ENCODE data around the gene CCL25. TPM values are rescaled to one million over a fixed set of nuclear protein-coding genes. Genes with fewer than 3 reads are reported as not detected.

The CCL25 gene
- total RNA-seq, 1 experiment from 2014 or later = not detected

DNA sequence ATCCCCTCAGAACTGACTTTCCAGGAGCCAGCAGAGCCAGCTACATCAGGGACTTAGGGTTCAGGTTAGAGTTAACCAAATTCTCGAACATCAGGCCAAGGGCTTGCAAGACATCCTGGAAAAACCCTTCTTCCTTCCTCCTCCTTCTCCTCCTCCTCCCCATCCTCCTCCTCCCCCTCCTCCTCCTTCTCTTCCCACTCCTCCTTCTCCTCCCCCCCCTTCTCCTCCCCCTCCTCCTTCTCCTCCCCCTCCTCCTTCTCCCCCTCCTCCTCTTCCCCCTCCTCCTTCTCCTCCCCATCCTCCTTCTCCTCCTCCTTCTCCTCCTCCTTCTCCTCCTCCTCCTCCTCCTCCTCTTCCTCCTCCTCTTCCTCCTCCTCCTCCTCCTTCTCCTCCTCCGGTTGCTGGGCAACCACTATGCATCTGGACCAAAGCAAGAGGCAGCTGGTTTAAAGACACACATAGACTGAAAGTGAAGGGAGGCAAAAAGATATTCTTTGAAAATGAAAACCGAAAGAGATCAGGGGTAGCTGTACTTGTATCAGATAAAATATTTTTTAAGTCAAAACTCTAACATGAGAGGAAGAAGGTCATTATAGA lies 5.9 kb upstream of the CCL25 start:
- H4K20me1 ChIP-seq (ENCODE audit: insufficient read depth) = no peaks in the 10 kb centered on the region
- ChIA-PET POLR2A (no interaction called here), CTCF (no interaction called here), RAD21 (ENCODE audit: low non-redundant PET in 1 of 2, low total read pairs in 2 of 2, uncharacterized antibody in 2 of 2, unreplicated experiment in 2 of 2) (no interaction called here)
- no peak for DNase-seq (ENCODE audit: low read depth, low spot score)
- BruUV-seq (replicated peaks) = no TSS peak
- H3K9ac ChIP-seq (ENCODE audit: low read length) = no peak overlapping the region
- H2AFZ ChIP-seq (ENCODE audit: low read depth, low read length, poor library complexity, severe bottlenecking) = no peak overlapping the region
- intact Hi-C loops (cut with micrococcal nuclease) = no loop called here
- no peaks in the 10 kb centered on the region for H3K79me2 ChIP-seq (ENCODE audit: insufficient read depth, low read length)
- H3K36me3 ChIP-seq (ENCODE audit: control insufficient read depth in 1 of 2, insufficient read depth in 2 of 2, low read length in 2 of 2) = no peaks in the 10 kb centered on the region
- TF ChIP-seq, protein P1, sequence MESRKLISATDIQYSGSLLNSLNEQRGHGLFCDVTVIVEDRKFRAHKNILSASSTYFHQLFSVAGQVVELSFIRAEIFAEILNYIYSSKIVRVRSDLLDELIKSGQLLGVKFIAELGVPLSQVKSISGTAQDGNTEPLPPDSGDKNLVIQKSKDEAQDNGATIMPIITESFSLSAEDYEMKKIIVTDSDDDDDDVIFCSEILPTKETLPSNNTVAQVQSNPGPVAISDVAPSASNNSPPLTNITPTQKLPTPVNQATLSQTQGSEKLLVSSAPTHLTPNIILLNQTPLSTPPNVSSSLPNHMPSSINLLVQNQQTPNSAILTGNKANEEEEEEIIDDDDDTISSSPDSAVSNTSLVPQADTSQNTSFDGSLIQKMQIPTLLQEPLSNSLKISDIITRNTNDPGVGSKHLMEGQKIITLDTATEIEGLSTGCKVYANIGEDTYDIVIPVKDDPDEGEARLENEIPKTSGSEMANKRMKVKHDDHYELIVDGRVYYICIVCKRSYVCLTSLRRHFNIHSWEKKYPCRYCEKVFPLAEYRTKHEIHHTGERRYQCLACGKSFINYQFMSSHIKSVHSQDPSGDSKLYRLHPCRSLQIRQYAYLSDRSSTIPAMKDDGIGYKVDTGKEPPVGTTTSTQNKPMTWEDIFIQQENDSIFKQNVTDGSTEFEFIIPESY (IDR thresholded peaks at IDR 0.05; ENCODE audit: extremely low read depth, insufficient replicate concordance, low read length) = no peak
- TF ChIP-seq, protein P2, sequence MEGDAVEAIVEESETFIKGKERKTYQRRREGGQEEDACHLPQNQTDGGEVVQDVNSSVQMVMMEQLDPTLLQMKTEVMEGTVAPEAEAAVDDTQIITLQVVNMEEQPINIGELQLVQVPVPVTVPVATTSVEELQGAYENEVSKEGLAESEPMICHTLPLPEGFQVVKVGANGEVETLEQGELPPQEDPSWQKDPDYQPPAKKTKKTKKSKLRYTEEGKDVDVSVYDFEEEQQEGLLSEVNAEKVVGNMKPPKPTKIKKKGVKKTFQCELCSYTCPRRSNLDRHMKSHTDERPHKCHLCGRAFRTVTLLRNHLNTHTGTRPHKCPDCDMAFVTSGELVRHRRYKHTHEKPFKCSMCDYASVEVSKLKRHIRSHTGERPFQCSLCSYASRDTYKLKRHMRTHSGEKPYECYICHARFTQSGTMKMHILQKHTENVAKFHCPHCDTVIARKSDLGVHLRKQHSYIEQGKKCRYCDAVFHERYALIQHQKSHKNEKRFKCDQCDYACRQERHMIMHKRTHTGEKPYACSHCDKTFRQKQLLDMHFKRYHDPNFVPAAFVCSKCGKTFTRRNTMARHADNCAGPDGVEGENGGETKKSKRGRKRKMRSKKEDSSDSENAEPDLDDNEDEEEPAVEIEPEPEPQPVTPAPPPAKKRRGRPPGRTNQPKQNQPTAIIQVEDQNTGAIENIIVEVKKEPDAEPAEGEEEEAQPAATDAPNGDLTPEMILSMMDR (IDR thresholded peaks at IDR 0.05 in 2 of 3, conservative IDR thresholded peaks at IDR 0.05 in 1 of 3; ENCODE audit: borderline replicate concordance in 1 of 3, insufficient read depth in 1 of 3, low read depth in 2 of 3, low read length in 2 of 3) = no peak
- TF ChIP-seq EZH2 (IDR thresholded peaks at IDR 0.05) (no peak), SP1 (IDR thresholded peaks at IDR 0.05; ENCODE audit: low read depth) (no peak), POLR2AphosphoS5 (IDR thresholded peaks at IDR 0.05; ENCODE audit: low read depth, low read length) (no peak), FOSL1 (IDR thresholded peaks at IDR 0.05; ENCODE audit: low read depth) (no peak), ZFX (IDR thresholded peaks at IDR 0.05) (no peak), SRF (IDR thresholded peaks at IDR 0.05; ENCODE audit: low read depth) (no peak)
- TF ChIP-seq, protein P3, sequence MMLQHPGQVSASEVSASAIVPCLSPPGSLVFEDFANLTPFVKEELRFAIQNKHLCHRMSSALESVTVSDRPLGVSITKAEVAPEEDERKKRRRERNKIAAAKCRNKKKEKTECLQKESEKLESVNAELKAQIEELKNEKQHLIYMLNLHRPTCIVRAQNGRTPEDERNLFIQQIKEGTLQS (IDR thresholded peaks at IDR 0.05) = no peak
- H3K4me1 ChIP-seq (ENCODE audit: control insufficient read depth in 1 of 2, insufficient read depth in 2 of 2, low read length in 2 of 2) = peaks cover 0 to 13% of the 10 kb centered on the region in 2 experiments; a peak in 2 of 4 replicates
- no peak overlapping the region for H3K27ac ChIP-seq (ENCODE audit: low read depth, low read length)
- no peaks in the 10 kb centered on the region for H3K9me2 ChIP-seq (ENCODE audit: insufficient read depth)
- no peak for ATAC-seq
- H3K9me3 ChIP-seq (ENCODE audit: control insufficient read depth in 1 of 2, insufficient read depth in 1 of 2, low read depth in 1 of 2, low read length in 2 of 2) = no peaks in the 10 kb centered on the region
- H3K4me2 ChIP-seq (ENCODE audit: low read length) = no peak overlapping the region
- no peak overlapping the region for H3K4me3 ChIP-seq (replicated peaks in 1 of 2; ENCODE audit: low read depth in 1 of 2, low read length in 2 of 2)
- H3K27me3 ChIP-seq (ENCODE audit: insufficient read depth, low read length) = no peaks in the 10 kb centered on the region

Data from HCT116 (cell line).